ENCODE data around the gene PTK7.
A peak's percentile ranks its signal among the peaks of the same experiment; 100 is the strongest.

PTK7 gene

GRCh38 chr6:43159599-43159998 is 83.5 kb downstream of the PTK7 start:
- no peak overlapping the region for H3K4me3 ChIP-seq (ENCODE audit: low read length)
- no peak overlapping the region for H3K27ac ChIP-seq (ENCODE audit: low read depth, low read length)
- H3K9me3 ChIP-seq (ENCODE audit: insufficient read depth, low read depth, low read length) = no peaks in the 10 kb centered on the region
- H3K36me3 ChIP-seq (ENCODE audit: insufficient read depth, low read length) = peaks cover 21% of the 10 kb centered on the region
- H3K27me3 ChIP-seq (ENCODE audit: insufficient read depth, low read length) = no peaks in the 10 kb centered on the region
- no peak overlapping the region for H3K9ac ChIP-seq (ENCODE audit: low read depth, low read length)
- WGBS = 97% methylated on average over 11 of the region's 11 CpGs
- no peaks in the 10 kb centered on the region for H3K4me1 ChIP-seq (ENCODE audit: insufficient read depth, low read length)

- H3K27me3 ChIP-seq (ENCODE audit: insufficient read depth, low read length) = no peaks in the 10 kb centered on the region
Observed at GRCh38 chr6:43163899-43164298, 87.8 kb downstream of the PTK7 start.

GRCh38 chr6:43170417-43170930 is 94.4 kb downstream of the PTK7 start:
- H3K4me1 ChIP-seq (ENCODE audit: insufficient read depth, low read length) = peaks cover 17% of the 10 kb centered on the region
- H3K4me3 ChIP-seq (ENCODE audit: low read length) = peak overlapping the region; percentile 96
- no peaks in the 10 kb centered on the region for H3K27me3 ChIP-seq (ENCODE audit: insufficient read depth, low read length)
- H3K9me3 ChIP-seq (ENCODE audit: insufficient read depth, low read depth, low read length) = no peaks in the 10 kb centered on the region
- peak overlapping the region; percentile 81 for H3K9ac ChIP-seq (ENCODE audit: low read depth, low read length)
- H3K27ac ChIP-seq (ENCODE audit: low read depth, low read length) = peak overlapping the region; percentile 89
- H3K36me3 ChIP-seq (ENCODE audit: insufficient read depth, low read length) = peaks cover 7% of the 10 kb centered on the region
- 1% methylated on average over 18 of the region's 18 CpGs for WGBS

More at GRCh38 chr6:43163899-43164298, 87.8 kb downstream of the PTK7 start:
- no peaks in the 10 kb centered on the region for H3K9me3 ChIP-seq (ENCODE audit: insufficient read depth, low read depth, low read length)
- no peak overlapping the region for H3K27ac ChIP-seq (ENCODE audit: low read depth, low read length)
- H3K36me3 ChIP-seq (ENCODE audit: insufficient read depth, low read length) = peaks cover 18% of the 10 kb centered on the region
- no peaks in the 10 kb centered on the region for H3K4me1 ChIP-seq (ENCODE audit: insufficient read depth, low read length)
- H3K9ac ChIP-seq (ENCODE audit: low read depth, low read length) = no peak overlapping the region
- H3K4me3 ChIP-seq (ENCODE audit: low read length) = no peak overlapping the region

GRCh38 chr6:43170931-43171706 is 95.0 kb downstream of the PTK7 start, which contains the start of gene SRF:
TSS of gene SRF (plus strand) at chr6:43171269. CDS start at chr6:43171657, 388 bp downstream.
- H3K36me3 ChIP-seq (ENCODE audit: insufficient read depth, low read length) = peaks cover 14% of the 10 kb centered on the region
- H3K9me3 ChIP-seq (ENCODE audit: insufficient read depth, low read depth, low read length) = no peaks in the 10 kb centered on the region
- peak within 1 kb of the TSS; percentile 96 for H3K4me3 ChIP-seq (ENCODE audit: low read length)

GRCh38 chr6:43171707-43172103 is 95.6 kb downstream of the PTK7 start:
- Histone ChIP-seq H3K27ac (ENCODE audit: low read depth, low read length) (peak overlapping the region; percentile 88), H3K9me3 (ENCODE audit: insufficient read depth, low read depth, low read length) (no peaks in the 10 kb centered on the region), H3K27me3 (ENCODE audit: insufficient read depth, low read length) (no peaks in the 10 kb centered on the region), H3K4me3 (ENCODE audit: low read length) (peak overlapping the region; percentile 96), H3K4me1 (ENCODE audit: insufficient read depth, low read length) (peaks cover 17% of the 10 kb centered on the region), H3K9ac (ENCODE audit: low read depth, low read length) (peak overlapping the region; percentile 95), H3K36me3 (ENCODE audit: insufficient read depth, low read length) (peaks cover 20% of the 10 kb centered on the region)
- WGBS = under 1% methylated on average over 57 of the region's 57 CpGs

More at GRCh38 chr6:43170931-43171706, 95.0 kb downstream of the PTK7 start, which contains the start of gene SRF:
- H3K9ac ChIP-seq (ENCODE audit: low read depth, low read length) = peak within 1 kb of the TSS; percentile 95
- WGBS = under 1% methylated on average over 83 of the region's 83 CpGs
- H3K27me3 ChIP-seq (ENCODE audit: insufficient read depth, low read length) = no peaks in the 10 kb centered on the region
- peaks cover 17% of the 10 kb centered on the region for H3K4me1 ChIP-seq (ENCODE audit: insufficient read depth, low read length)
- H3K27ac ChIP-seq (ENCODE audit: low read depth, low read length) = peak within 1 kb of the TSS; percentile 89

GRCh38 chr6:43172104-43173007 is 96.2 kb downstream of the PTK7 start:
- 2% methylated on average over 46 of the region's 46 CpGs for WGBS
- Histone ChIP-seq H3K27ac (ENCODE audit: low read depth, low read length) (peak overlapping the region; percentile 88), H3K4me1 (ENCODE audit: insufficient read depth, low read length) (peaks cover 17% of the 10 kb centered on the region), H3K27me3 (ENCODE audit: insufficient read depth, low read length) (no peaks in the 10 kb centered on the region), H3K4me3 (ENCODE audit: low read length) (peak overlapping the region; percentile 96), H3K9ac (ENCODE audit: low read depth, low read length) (peak overlapping the region; percentile 95), H3K36me3 (ENCODE audit: insufficient read depth, low read length) (peaks cover 23% of the 10 kb centered on the region), H3K9me3 (ENCODE audit: insufficient read depth, low read depth, low read length) (no peaks in the 10 kb centered on the region)

GRCh38 chr6:43173591-43174262 is 97.6 kb downstream of the PTK7 start:
- Histone ChIP-seq H3K9ac (ENCODE audit: low read depth, low read length) (peak overlapping the region; percentile 57; the same call in 1 of the 2 replicates), H3K4me3 (ENCODE audit: low read length) (peak overlapping the region; percentile 96), H3K27ac (ENCODE audit: low read depth, low read length) (peak overlapping the region; percentile 91), H3K4me1 (ENCODE audit: insufficient read depth, low read length) (peaks cover 17% of the 10 kb centered on the region), H3K9me3 (ENCODE audit: insufficient read depth, low read depth, low read length) (no peaks in the 10 kb centered on the region), H3K36me3 (ENCODE audit: insufficient read depth, low read length) (peaks cover 33% of the 10 kb centered on the region), H3K27me3 (ENCODE audit: insufficient read depth, low read length) (no peaks in the 10 kb centered on the region)
- 39% methylated on average over 10 of the region's 11 CpGs for WGBS

GRCh38 chr6:43174263-43175112 is 98.4 kb downstream of the PTK7 start:
- H3K4me3 ChIP-seq (ENCODE audit: low read length) = peak overlapping the region; percentile 96
- peaks cover 40% of the 10 kb centered on the region for H3K36me3 ChIP-seq (ENCODE audit: insufficient read depth, low read length)
- peaks cover 17% of the 10 kb centered on the region for H3K4me1 ChIP-seq (ENCODE audit: insufficient read depth, low read length)
- no peaks in the 10 kb centered on the region for H3K27me3 ChIP-seq (ENCODE audit: insufficient read depth, low read length)
- H3K27ac ChIP-seq (ENCODE audit: low read depth, low read length) = peak overlapping the region; percentile 91
- peak overlapping the region; percentile 57; the same call in 1 of the 2 replicates for H3K9ac ChIP-seq (ENCODE audit: low read depth, low read length)
- H3K9me3 ChIP-seq (ENCODE audit: insufficient read depth, low read depth, low read length) = no peaks in the 10 kb centered on the region
- WGBS = 2% methylated on average over 30 of the region's 32 CpGs

- Histone ChIP-seq H3K36me3 (ENCODE audit: insufficient read depth, low read length) (peaks cover 45% of the 10 kb centered on the region), H3K4me1 (ENCODE audit: insufficient read depth, low read length) (peaks cover 17% of the 10 kb centered on the region), H3K4me3 (ENCODE audit: low read length) (no peak overlapping the region), H3K27me3 (ENCODE audit: insufficient read depth, low read length) (no peaks in the 10 kb centered on the region), H3K9me3 (ENCODE audit: insufficient read depth, low read depth, low read length) (no peaks in the 10 kb centered on the region), H3K27ac (ENCODE audit: low read depth, low read length) (no peak overlapping the region), H3K9ac (ENCODE audit: low read depth, low read length) (no peak overlapping the region)
- WGBS = 97% methylated on average over 11 of the region's 11 CpGs
Observed at GRCh38 chr6:43175676-43176422, 99.7 kb downstream of the PTK7 start.

Measured in HUES64 (cell line).